GM21737 (cell line): ENCODE data around the gene HMHB1.
A peak's percentile ranks its signal among the peaks of the same experiment; 100 is the strongest.

Source experiments
- ATAC-seq: cut with Tn5 transposase; IDR thresholded peaks from one replicate; pipeline ENCODE4 v1.9.1; 2021; ENCODE audit warnings: mild to moderate bottlenecking, moderate library complexity; ENCODE audit not compliant: unreplicated experiment

The HMHB1 gene

DNA sequence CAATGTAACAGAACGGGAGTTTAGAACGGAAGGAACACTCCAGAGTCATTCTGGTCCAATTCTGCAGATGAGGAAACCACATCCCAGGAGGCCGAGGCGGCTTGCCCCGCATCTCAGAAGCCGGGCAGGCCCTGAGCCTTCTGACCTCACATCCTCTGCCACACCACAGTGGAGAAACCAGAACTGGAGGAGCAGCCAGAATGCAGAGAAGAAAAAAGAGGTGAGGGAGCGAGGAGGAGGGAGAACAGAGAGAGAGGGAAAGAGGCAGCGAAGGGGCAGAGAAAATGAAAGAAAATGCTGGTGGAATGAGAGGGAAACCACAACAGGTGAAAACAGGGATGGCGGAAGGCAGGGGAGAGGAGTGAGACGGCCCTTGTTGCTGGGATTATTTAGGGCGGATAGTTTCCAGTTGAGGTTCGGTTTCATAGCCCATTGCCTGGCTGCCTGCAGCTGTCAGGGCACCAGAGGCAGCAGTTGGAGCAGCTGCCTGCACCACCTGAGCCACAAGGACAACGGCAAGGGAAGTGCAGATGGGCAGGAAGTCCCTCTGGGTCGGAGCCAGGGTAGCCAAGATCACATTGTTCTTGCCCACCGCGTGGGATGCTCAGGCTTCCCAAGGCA lies at the start of gene HMHB1:
Gene HMHB1 (plus strand): TSS at position 77 of the 621 bp plus-strand sequence.
- ATAC-seq: peak; percentile 63

DNA sequence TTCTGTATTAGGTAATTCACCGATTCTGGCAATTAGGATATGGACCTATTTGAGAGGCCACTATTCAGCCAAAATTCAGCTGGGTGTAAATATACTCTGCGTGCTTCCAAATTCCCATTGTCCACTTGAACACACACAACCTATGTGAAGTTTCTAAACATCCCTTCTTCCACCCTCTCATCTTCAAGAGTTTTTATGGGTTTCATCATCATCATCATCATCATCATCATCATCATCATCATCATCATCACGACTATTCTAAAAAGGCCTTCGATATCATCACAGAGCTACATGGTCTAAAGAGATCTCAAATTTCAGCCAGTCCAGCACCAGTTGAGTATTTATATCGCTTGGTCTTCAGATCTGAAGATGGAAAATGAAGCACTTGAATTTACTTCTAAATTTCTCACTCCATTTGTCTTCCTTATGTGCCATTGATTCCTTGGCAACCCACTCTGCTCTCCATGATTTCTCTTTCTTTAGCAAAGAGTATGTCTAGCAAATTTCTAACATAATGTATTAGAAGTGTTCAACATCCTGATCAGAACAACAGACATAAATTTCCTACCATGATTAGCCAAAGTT lies 49.2 kb upstream of the HMHB1 start:
- ATAC-seq: no peak

DNA sequence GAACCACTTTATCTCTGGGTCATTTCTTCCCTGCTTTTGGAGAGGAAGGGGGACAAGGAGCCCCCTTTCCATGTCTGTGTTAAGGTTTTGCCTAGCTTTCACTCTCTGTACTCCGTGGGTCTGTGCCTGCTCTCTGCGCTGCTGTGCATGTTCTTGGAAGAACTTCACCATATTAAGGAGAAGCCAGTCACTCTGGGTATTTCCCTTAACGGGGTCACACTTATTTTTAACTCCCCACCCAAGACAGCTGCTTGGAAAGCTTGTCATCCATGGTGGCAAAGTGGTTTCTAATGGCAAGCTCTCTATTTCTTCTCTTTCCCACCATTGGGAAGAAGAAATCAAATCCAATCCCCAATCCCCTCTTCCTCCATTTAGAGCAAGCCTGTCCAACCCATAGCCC lies 44.8 kb upstream of the HMHB1 start:
- ATAC-seq: no peak

DNA sequence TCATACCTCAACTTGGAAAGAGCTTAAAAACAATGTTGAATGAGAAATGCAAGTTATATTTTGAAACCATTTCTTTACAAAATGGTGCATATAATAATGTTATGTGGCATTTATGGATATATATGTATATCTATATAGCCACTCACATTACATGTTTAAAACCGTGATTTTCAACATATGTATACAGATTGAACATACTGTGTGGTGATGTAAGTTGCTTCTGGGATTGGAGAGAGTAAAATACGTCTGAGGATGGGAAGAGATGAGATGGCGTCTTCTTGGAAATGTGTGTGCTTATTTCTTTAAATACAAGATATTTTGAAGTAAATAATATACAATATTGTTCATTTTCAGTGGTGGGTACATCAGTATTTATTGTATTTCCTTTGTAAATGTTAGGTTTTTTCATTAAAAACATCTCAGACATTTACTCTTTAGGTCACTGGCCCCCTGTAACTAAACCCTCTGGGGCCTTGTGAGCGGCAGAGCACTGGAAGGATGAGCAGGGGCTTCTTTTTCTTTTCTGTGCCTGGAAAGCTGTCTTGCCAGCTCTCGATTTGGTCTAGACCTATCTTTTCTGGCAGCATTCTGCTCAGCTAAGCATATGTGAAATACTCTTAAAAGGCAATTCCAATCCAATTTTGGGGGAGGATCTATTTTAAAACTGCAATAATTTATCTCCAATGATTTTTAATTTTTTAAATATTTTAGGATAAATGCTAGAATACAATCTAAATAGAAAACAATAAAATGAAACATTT lies 42.8 kb upstream of the HMHB1 start:
- ATAC-seq: no peak

DNA sequence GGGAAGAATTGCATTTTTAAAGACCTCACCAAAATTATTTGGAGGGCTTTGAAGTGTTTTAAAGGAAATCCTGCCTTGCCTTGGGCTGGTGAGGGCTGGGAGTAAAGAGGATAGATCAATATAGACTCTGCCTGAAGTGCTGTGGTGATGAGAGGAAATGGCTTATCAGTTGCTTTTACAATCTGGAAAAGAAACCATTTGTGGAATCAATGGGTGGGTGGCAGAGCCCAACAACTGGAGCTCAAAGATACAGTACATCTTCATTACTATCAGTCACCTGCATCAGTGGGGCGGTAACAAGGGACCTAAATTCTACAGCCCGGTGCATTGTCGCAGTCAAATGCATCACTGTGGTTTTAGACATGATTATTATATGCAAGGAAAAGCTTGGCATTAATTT lies 41.5 kb upstream of the HMHB1 start:
- ATAC-seq: no peak

DNA sequence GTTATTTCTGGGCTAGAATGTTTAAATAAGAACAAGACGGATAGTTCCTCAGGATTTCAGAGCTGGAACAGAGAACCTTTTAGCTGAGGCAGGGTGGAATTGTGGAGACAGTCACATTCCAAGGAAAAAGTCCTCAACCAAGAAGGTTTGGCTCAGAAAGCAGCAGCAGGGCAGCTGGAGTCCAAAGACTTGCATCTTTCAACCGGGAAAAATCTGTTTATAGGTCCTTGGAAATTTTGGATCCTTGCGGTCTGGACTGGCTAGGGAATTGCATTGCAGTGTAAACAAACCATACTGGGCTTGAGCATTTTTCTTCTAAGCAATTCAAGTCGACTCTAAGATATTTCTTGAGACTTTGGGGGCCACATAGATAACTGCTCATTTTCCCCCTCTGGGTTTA lies 40.8 kb upstream of the HMHB1 start:
- ATAC-seq: no peak

DNA sequence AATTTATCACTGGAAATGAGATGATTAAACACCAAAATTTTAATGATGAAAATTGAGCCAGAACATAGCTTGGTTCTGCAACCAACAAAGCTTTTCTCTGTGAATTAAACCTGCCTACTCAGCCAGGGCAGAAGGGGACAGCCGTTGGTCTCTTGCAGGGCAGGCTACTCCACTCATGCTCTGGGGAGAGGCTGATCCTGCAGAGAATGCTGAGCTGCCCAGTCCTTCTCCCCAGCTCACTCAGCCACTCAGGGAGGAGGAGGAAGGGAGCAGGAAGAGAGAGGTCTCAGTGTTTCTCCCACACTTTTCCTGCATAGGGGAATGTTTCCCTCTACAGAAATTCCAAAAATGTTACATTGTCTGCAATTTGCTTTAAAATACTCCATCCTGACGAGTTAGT lies 40.4 kb upstream of the HMHB1 start:
- ATAC-seq: no peak

DNA sequence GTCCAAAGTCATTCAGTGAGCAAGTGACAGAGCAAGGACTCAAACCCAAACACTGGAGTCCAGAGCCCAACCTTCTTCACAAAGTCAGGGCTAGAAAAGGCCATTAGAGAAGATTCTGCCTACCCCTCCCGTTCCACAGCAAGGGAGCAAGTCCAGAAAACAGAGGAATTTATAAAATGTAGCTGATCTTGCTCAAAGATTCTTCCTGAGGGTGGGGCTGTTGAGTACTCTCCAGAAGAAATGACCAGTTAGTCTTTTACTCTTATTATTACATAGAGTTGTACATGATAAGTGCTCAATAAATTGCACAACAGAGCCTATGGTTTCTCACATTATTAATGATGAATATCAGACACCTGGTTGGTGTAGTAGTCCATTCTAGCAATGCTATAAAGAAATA lies 39.3 kb upstream of the HMHB1 start:
- no peak for ATAC-seq

DNA sequence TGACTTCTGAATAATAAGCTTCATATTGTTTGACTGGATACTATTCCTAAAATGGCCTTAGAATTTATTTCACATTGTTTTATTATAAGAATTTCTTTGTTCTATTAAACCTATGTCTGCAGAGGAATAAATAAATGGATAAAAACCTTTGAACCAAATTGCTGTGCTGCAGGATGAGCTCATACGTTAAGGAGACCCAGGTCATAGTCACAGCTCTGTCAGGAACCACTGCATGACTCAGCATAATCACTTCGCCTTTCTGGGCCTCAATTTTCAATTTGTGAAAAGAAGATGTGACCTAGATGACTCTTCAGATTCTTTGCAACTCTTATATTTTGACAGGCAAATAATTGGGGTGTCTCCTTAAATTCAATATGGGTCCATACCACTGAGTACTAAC lies 36.7 kb upstream of the HMHB1 start:
- ATAC-seq: no peak

DNA sequence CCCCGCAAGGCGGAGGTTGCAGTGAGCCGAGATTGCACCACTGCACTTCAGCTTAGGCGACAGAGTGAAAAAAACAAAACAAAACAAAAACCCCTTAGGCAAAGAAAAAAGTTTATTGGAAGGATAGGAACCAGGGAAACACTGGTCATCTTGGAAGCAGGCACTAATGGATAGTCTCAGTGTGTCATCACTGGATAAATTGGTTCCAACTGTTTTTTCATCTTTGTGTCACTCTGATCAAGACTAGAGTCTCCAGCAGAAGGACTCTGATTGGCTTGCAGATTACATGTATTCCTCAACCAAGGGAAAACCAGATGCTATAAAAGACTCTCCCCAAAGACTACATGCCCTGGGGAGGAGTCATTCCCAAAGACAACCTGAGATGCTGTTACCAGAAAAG lies 35.0 kb upstream of the HMHB1 start:
- ATAC-seq: no peak

DNA sequence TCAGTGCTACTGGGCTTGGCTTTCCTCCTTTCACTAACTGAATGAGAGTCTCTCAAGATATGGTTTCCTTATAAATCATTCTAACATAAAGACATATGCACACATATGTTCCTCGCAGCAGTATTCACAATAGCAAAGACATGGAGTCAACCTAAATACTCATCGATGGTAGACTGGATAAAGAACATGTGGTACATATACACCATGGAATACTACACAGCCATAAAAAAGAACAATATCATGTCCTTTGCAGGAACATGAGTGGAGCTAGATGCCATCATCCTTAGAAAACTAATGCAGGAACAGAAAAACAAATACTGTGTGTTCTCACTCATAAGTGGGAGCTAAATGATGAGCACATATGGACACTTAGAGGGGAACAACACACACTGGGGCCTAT lies 32.5 kb upstream of the HMHB1 start:
- no peak for ATAC-seq

DNA sequence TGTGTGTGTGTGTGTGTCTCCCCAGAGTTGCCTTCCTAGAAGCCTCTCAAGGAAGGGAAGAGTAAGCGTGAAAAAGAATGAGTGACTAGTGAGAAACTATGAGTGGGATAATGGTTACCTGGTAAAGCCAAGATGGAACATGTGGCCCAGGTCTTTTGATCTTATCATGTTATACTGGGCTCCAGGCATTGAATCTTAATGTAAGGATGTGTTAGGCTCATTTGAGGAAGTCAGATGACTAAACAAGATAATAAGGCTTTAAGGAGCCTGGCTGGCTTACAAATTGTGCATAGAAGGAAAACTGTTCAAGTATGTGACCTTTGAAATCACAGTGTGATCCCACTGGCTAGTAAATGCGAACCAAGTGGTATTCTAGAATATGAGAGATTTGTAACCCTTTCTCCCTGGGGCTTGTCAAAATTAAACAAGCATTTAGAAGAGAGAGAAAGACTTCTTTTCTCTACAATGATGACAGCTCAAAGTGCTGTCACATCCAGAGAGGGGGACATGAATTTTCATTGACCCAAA lies 29.9 kb upstream of the HMHB1 start:
- no peak for ATAC-seq

DNA sequence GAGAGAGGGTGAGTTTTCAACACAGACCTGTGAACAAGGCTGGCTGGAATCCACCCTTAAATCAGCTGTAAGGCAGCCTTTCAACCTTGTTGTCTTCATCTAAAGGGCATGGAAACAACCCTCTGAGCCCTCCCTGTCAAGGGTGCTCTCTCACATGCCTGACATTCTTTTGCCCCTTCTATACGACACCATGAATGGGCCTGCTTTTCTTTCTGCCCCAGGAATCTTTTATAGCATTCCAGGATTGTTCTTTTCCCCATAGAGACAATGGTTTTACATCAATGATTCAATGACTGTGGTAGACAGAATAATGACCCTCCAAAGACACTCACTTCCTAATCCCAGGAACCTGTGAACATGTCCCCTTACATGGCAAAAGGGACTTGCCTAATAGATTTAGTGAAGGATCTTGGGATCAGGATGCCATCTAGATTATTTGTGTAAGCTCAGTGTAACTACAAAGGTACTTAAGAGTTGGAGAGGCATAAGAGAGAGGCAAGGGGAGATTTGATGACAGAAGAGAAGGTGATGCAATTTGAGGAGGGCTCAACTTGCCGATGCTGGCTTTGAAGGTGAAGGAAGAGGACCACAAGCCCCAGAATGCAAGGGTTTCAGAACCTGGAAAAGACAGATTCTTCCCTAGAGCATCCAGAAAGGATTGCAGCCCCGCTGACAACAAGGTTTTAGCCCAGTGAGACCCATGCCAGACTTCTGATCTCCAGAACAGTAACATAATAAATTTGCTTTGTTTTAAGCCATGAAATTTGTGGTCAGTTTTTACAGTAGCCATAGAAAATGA lies 29.2 kb upstream of the HMHB1 start:
- ATAC-seq: no peak

DNA sequence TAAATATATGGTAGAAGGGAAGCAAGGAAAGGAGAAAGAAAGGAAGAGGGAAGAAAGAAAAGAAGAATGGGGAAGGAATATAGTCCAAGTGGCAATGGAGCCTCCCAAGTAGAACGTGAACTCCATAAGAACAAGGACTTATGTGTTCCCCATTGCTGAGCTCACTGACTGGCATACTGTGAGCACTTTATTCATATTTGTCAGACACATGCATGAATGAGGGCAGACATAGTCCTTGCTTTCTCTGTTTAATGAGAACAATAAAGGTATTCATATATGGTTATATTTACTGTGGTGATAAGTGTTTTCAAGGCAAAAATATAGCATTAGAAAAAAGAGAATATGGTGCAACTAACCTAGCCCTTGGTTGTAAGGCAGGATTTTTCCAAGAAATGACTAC lies 23.6 kb upstream of the HMHB1 start:
- ATAC-seq: no peak

DNA sequence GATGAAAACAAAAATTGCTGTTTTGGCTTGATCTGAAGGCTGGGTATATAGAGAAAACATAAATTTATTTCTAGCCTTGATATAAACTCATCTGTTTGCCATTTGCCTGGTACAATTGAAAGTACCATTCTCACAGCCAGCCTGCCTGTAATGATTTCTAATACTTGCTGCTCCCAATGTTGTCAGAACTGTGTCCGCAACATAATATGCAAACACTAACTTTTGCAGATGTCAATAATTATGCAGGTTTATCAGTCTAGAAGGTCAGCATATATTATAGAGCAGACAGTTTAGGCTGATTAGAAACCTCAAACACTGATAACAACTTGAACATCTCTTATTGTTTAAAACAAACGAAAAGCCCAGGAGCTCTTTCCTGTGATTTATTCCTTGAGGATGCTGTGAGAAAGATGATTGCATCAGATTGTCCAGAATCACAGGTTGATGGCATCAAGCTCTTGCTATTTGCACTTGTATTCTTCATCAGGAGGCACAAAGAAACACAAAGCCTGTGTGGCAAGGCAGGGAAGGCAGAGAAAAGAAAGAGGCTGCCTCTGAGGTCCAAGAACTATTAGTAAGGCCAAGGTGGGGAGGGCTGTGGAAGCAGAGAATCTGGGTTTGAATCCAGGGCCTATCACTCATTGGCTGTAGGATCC lies 21.4 kb upstream of the HMHB1 start:
- no peak for ATAC-seq

DNA sequence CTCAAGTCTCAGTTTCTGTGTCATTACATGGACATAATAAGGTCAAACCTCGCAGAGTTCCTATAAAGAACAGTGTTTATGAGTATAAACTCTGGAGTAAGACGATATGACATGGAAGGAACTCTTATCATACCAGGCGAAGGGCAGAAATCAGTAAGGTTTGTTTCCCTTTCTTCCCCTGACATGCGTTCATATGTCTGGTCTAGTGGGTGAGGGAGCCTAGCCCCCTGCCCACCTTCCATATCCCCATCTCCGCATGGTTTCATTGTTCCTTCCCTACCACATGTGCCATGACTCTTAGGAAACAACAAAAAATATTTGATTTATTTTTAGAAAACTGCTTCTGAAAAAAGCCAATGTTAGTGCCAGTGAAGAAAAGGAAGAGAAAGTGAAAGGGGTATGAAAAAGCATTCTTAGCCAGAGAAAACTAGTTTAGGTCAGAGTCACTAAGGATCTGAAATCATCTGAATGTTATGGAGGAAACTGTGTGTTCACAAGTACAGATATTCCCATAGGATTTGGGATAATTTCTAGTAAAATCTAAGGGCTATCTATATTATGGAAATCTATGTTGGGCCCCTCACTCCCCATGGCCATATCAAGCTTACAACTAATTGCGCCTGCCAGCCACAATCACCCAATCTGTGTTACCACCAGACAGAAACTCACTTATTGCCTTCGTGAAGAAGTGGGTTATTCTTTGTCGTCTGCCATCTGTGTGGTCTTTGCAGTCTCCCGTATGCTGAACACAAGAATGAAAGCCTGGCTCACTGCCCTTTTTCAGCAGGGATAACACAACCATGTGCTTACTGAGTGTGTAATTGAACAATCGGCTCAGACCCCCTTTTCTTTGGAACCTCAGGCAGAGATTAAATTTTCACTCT lies 19.9 kb upstream of the HMHB1 start:
- no peak for ATAC-seq

DNA sequence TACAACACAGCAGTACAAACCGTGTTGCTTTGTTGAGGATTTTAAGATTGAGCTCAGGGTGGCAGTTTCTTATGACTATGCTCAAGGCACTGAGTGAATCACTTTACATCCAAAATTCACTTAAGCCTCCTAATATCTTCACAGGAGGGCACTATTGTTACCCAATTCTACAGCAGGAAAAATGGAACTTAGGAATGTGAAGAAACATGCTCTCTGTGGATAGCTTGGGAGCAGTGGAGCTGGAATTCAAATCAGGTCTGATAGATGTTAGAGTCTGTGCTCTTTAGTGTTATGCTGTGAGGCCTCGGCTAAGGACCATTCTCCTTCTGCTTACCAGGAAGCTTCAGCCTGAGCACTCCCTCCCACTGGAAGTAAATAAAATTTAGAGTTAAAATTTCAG lies 18.7 kb upstream of the HMHB1 start:
- no peak for ATAC-seq

DNA sequence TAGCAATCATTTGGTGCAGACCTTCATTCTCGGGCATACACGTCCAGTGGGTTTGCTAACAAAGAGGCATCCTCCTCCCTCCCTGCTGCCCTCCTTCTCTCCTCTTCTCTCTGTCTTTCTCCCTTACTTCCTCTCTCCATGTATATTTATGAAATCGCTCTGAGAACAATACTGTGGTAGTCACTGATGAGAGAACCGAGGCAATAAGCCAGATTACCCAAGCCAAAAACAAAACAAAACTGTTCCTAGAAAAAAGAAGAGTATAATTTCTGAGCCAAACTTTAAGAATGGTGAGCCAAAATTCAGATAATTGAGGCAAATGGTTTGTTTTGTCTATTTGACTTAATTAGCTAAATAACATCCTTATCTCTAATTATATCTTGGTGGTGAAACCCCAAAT lies 15.8 kb upstream of the HMHB1 start:
- no peak for ATAC-seq

DNA sequence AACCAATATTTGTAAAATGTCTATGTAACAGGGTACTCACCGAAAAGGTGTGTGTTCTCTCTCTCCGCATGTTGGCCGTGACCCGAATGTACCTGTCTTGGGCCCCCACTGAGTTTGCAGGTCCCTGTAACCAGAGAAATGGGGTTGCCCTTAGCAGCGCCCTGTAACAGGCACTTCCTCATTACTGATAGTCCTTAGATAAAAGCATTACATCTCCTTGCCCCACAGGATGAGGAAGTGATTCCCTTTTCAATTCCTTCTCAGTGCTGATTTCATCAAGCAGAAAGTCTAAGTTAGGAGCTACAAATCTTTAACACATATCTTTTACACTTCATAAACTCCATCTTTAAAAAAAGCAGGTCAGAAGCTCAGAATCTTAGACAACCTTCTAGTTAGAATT lies 15.2 kb upstream of the HMHB1 start:
- ATAC-seq: no peak

DNA sequence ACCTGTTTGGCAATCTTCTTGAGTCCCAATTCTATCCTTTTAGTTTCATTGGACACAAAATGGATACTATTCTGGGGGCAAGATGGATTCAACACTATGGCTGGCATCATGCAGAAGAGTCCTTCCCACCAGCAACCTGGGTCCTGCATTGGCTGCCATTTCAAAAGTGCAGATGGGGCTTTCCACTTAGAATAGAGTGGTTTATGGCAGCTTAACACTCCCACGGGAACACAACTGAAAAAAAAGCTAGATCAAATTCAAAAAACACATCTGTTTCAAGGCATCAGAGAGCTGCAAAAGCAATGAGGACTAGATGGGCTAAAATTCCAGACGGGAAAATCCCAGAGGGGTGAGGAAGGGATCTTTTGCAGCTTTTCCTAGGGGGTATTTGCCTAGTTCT lies 11.2 kb upstream of the HMHB1 start:
- no peak for ATAC-seq
